Stimulated activated CD4-positive, alpha-beta T cell treated with anti-CD3 and anti-CD28 coated beads, TNF-alpha, amount 100 ng/mL, for 48 hours (primary cell): ENCODE measurements around the gene ITGAL.

ENCODE experiments used
- DNase-seq, 3 donors: peaks; one replicate each; pipeline ENCODE4 v3.0.0-alpha.2; 2020; ENCODE audit warnings: low read depth in 3 of 3

ITGAL gene

GRCh38 chr16:30567160-30567990 lies 94.8 kb downstream of the ITGAL start:
- peak in 2 of 3 donors; percentile 61 to 64 for DNase-seq

GRCh38 chr16:30567991-30568638 lies 95.6 kb downstream of the ITGAL start:
- no peak for DNase-seq

GRCh38 chr16:30569281-30569680 lies 96.7 kb downstream of the ITGAL start:
- no peak for DNase-seq

GRCh38 chr16:30569746-30570635 lies 97.4 kb downstream of the ITGAL start:
- no peak for DNase-seq

DNA sequence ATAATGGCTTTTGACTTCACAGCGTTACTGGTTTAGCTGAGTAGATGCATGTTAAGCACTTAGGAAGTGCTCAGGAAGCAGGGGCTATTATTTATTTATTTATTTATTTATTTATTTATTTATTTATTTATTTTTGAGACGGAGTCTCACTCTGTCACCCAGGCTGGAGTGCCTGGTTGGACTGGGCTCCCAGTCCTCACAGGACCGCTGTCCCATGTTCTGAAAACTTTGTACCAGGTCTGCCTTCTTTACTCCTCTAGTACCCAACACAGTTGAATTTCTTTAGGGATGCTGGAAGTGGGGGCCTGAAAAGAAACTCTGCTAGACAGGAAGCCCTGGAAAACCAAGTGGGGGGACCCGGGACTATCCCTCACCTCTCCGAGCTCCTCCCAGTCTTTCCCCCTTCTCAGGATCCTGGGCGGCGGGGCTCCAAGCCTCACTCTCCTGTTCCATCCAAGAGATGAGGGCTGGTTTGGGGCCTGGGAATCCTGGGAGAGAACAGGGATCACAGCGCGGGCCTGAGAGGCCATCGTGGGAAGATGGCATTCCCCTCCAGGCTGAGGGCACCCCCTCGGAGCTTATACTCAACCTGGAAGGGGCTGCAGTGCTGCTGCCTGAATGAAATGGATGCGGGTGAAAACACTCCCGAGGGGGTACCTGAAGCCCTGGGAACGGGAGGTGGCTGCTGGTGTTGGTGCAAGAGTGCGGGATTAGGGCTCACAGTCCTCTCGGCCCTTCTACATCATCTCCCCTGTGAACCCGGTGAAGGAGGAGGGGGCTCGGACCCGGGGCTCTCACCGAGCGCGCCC lies 98.3 kb downstream of the ITGAL start:
- no peak for DNase-seq

DNA sequence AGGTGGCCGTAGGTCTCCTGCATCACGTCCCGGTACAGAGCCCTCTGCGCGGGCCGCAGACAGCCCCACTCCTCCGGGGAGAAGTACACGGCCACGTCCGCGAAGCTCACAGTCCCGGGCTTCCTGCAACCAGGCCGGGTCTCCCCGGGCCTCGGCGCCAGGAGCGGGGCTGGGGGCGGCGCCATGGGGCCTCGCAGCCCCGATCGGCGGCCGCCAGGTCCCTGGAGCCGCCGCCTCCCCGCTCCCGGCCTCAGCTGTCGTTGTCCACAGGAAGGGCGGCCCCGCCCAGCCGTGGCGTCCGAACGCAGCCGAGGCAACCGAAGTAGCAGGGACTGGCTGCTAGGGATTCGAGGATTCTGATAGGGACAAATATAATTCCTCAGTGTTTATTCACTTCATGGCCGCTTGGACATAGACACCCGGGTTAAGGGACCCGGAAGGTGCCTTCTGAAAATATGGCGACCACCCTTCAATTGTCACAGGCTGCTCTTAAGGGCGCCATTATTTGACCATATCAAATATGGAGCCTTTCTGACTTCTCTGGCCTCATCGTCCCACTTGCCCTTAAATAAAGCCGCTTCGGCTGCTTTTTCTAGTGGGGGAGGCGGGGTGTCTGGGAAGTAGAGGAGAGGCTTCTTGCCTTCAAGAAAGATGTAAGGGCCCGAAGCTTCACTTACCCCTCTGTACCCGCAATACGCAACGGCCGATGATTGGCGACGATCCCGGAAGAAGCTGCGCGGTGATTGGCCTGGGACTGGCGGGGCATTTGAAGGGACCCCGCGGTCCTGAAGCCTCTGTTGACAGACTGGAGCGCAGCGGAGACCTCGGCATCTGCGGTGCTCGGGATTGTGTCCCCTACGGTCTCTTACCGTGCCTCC lies 99.1 kb downstream of the ITGAL start, which contains the start of gene ZNF688:
Gene ZNF688 (minus strand): TSS at position 270 of the 878 bp plus-strand sequence. CDS start 85 bp downstream, at position 185.
- DNase-seq = peak; percentile 86 to 89 (median 88)
